Heart left ventricle (tissue), 13 donors: Measurements from ENCODE around the gene SALL1.

Source experiments
- POLR2A ChIP-seq, 2 donors: fragments of 450-650 bp; IDR thresholded peaks; one replicate each; pipeline ENCODE4 v1.6.1; 2017; ENCODE audit warnings: antibody characterized with exemption in 2 of 2, mild to moderate bottlenecking in 2 of 2, moderate library complexity in 2 of 2
- TF ChIP-seq, protein P1 (sequence below), 12 donors: fragments of 200-600 bp; sonication (generic) in 4 of 12; IDR thresholded peaks; one replicate each; pipeline versions ENCODE4 v1.5.0 to v1.8.0; 2018 to 2022; ENCODE audit warnings: antibody characterized with exemption in 12 of 12, mild to moderate bottlenecking in 5 of 12
- donor health status: ischemic (EF 13 %, LVEDD 7.1; RV severe dilation, severe dysfunction).
- donor health status: DM: no; HTN: yes; CAD: no.
- donor health status: DM: no; HTN: no; CAD: no.
- donor health status: ischemic (EF 25% LVEDD 6.9; RV normal size, moderate dysfunction).
- donor health status: ischemic (EF 25% LVEDD 5.7; RV mildly dilated, moderate dysfunction).
- donor health status: ischemic (EF 35%, LVEDD 5.7; RV mildly dilated, moderate dysfunction).
- donor health status: nonischemic (EF 11% LVEDD 7.7; RV severe dilation, severe dysfunction).
- donor health status: DM: yes; HTN: yes; CAD: no.
- donor health status: PGD.
- donor health status: ischemic (EF 29% LVEDD 5.4; RV normal size, mild dysfunction).
- donor health status: nonischemic (EF 23%, LVEDD 6.1; RV moderate dilation, normal function).

DNA sequence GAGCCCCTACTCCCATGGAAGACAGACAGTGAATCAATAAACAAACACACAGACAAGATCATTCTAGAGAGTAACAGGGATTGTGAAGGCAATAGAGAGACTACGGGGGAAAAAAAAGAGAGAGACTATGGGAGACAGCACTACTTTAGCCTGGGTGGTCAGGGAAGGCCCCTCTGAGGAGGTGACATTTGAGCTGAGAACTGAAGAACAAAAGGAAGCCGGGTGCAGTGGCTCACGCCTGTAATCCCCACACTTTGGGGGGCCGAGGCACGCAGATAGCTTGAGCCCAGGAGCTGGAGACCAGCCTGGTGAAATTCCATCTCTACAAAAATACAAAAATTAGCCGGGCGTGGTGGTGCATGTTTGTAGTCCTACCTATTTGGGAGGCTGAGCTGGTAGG lies 29.2 kb downstream of the SALL1 start:
- TF ChIP-seq, protein P1, sequence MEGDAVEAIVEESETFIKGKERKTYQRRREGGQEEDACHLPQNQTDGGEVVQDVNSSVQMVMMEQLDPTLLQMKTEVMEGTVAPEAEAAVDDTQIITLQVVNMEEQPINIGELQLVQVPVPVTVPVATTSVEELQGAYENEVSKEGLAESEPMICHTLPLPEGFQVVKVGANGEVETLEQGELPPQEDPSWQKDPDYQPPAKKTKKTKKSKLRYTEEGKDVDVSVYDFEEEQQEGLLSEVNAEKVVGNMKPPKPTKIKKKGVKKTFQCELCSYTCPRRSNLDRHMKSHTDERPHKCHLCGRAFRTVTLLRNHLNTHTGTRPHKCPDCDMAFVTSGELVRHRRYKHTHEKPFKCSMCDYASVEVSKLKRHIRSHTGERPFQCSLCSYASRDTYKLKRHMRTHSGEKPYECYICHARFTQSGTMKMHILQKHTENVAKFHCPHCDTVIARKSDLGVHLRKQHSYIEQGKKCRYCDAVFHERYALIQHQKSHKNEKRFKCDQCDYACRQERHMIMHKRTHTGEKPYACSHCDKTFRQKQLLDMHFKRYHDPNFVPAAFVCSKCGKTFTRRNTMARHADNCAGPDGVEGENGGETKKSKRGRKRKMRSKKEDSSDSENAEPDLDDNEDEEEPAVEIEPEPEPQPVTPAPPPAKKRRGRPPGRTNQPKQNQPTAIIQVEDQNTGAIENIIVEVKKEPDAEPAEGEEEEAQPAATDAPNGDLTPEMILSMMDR (IDR thresholded peaks at IDR 0.05) = no peak
- TF ChIP-seq POLR2A (IDR thresholded peaks at IDR 0.05) = no peak
